Dermis blood vessel endothelial cell (primary cell): ENCODE measurements around the gene OCA2. TPM values are rescaled to one million over a fixed set of nuclear protein-coding genes. Genes with fewer than 3 reads are reported as not detected.
"Not testable (repeated sequence)": the region's sequence is repeated elsewhere in the genome, so short reads cannot be mapped to it uniquely, and the experiment has no call there.

ENCODE experiments used
- DNase-seq: peaks from one replicate; pipeline ENCODE4 v3.0.0; 2010
- total RNA-seq: library from RNA; depleted of rRNA; stranded (reverse); fragments of >200 nt; gene quantifications from 2 replicates; pipeline ENCODE4 v1.2.3, GENCODE V29; 2014

The OCA2 gene
- total RNA-seq, 1 donor from 2014 or later = not detected

DNA sequence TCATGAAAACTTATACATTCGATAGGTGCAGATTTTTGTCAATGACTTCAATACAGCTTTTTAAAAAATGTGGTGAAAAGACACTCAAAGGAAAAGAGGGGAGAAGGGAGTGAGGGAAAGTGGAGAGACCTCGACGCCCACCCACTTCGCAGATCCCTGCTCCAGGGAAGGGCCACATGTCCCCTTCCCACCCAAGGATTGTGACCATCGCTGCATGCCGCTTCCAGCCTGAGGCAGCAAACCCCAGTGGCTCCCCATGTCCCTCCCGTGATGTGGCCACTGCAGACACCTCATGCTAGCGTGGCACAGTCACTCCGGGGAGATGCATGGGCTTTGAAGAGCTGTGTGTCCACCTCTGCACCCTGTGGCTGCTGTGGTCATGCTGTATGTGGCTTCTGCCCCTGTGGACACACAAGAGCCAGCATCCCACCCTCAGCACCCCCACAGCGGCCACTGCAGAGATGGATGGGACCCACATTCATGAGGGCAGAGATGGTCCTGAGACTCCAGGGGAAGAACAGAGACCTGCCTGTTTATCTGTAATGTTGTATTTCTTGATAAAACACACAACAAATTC lies 230.2 kb downstream of the OCA2 start:
- no peak for DNase-seq

DNA sequence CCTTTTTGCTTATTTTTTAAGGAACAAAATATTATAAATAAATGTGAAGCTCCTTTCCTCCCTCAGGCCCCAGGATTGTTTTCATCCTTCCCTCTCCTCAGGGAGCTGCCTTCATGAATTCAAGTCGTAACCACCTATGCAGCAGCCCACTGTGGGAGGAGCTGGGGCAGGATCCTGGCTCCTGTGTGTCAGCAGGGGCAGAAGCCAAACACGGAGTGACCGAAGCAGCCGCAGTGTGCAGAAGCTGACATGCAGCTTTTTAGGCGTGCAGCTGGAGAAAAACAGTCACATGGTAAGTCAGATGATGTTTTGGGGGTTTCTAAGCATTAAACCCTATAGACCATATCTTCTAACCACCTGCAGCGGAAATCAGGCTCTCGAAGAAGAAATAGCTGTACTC lies 231.3 kb downstream of the OCA2 start:
- DNase-seq = no peak

DNA sequence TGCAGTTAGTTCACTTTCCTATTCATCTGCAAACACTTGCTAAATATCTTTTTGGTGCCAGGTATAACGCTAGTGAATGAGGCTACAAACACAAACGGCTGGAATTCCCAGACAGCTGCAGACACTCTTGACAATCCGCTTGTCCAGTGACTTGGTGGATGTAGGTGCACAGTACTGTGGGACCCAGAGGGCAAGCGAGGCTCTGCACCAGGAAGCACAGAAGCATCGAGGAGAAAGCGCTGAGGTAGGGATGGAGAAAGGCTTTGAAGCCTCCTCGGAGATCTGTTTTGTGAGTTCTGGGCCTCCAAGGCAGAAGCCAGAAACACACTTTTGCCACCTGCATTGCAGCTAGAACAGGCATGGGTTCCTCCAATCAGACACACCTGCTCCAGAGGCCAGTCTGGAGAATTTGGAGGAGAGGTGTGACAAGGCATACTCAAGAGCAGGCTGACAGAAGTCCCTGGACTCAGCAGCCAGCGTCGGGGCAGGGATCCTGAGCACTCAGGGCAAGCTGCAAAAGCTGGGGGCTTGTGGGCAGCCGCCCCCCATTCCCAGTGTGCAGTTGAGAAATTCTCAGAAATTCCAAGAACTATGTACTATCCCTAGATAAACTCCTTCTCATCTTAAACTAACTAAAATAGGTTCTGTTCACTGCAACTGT lies 232.5 kb downstream of the OCA2 start:
- no peak for DNase-seq

GRCh38 chr15:27865926-27866325 lies 233.2 kb downstream of the OCA2 start:
- no peak for DNase-seq

GRCh38 chr15:27865323-27865922 lies 233.7 kb downstream of the OCA2 start:
- no peak for DNase-seq

DNA sequence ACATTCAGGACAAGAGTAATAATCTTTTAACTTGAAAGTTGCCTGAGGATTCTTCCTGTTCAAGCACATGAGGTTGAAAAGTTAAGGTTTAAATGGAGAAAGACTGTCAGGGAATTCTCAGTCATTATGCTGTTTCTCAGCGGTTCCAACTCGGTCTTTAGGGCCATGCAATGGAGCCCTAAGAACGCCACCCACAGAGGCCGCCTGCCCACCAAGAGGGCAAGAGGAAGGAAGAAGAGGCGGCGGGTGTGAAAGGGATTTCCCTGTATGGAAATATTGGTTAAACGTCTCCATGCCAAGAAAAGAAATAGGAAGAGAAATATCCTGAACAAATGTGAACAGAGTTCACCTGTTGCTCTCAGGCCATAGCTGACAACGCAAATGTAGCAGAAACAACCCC lies 234.4 kb downstream of the OCA2 start:
- no peak for DNase-seq

- DNase-seq = no peak
Observed at GRCh38 chr15:27864086-27864485, 235.0 kb downstream of the OCA2 start.

GRCh38 chr15:27863000-27863399 lies 236.1 kb downstream of the OCA2 start:
- DNase-seq = no peak

- DNase-seq = no peak
Observed at GRCh38 chr15:27861171-27861570, 237.9 kb downstream of the OCA2 start.

GRCh38 chr15:27855137-27855536 lies 244.0 kb downstream of the OCA2 start:
- DNase-seq = no peak

DNA sequence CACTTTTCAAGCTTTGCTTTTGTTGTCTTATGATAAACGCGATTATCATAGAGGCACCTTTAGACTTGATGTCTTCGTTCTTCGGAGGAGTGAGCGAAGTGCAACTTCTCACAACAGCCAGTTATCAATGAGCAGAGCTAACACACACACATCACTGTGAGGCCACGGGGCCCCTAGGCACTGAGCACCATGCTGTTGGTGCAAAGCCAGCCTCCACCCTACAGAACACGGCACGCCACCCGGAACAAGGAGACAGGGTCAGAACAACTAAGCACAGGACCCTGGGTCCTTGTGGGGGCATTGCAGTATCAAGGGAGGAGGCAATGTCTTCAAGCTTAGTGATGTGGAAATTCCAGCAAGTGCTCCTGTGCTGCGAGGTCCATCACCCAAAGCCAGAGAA lies 244.5 kb downstream of the OCA2 start:
- no peak for DNase-seq

- no peak for DNase-seq
Observed at GRCh38 chr15:27853624-27854455, 245.3 kb downstream of the OCA2 start.

DNA sequence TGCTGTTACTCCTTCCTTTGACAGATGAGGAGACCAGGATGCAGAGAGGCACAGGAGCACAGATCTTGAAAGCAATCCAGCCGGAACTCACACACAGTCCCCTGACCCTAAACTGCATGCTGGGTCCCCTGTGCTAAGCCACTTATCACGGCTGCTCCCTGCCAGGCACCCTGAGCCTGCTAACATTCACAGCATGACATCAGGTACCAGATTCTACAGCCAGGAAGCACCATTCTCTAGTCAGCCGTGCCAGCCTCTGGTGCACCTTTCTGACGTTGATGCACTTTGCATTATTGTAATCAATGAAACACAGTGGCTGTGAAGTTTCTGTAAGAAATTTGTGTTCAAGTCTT lies 247.3 kb downstream of the OCA2 start:
- DNase-seq = no peak

DNA sequence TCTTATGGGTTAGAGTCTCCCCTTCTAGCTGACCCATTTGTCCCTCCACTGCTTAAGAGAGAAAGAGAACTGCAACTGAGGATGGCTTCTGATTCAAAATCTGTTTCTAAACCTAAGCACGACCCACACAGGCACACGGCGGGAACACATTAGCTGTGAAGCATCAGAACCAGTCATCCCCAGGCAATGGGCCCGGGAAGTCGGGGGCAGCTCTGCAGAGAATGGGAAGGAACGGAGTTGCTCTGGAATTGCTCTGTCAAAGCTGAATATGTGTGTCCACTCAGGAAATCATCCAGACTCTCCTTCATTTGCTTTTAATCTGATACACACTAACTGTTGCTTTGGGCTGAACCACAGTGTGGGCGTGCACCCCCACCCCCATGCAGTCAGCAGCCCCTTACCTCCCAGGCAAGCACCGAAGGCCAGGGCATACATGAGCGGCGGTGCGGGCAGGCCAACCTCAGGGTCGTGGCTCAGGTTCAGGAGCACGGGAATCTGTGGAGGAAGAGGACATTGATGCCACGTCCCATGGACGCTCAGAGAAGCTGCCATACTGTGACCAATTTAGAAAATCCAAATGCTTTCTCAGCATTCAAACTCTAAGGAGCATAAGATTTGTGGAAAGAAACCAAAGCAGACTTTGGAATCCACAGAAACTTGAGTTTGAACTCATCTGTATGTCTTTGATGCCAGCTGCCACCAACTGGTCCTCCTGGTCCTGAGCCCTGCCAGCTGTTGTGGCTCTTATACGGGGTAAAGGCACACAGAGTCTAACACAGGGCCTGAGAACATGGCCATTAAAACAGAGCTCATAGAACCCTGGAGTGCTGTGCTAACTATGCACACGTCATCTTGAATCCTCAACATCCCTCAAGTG lies 247.9 kb downstream of the OCA2 start:
- DNase-seq = no peak

DNA sequence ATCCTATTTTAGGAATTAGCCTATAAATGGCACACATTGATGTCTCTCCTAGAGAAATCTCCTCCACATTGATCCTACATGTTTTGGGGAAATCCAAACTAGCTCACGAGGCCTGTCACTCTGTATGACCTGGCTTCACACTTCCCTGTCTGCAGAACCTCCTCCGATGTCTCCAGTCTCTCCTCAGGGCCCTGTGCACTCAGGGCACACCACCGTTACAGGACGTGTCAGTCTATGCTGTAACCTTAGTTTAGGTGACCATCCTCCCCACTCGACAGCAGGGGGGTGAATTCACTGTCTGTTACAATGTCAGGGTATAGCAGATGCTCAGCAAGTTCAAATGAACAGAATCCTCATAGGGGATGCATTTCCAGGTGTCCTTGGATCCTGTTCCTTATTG lies 249.1 kb downstream of the OCA2 start:
- DNase-seq = no peak

- DNase-seq = not testable (repeated sequence)
Observed at GRCh38 chr15:27848936-27849335, 250.2 kb downstream of the OCA2 start.

- no peak for DNase-seq
Observed at GRCh38 chr15:27847775-27848710, 251.1 kb downstream of the OCA2 start.

DNA sequence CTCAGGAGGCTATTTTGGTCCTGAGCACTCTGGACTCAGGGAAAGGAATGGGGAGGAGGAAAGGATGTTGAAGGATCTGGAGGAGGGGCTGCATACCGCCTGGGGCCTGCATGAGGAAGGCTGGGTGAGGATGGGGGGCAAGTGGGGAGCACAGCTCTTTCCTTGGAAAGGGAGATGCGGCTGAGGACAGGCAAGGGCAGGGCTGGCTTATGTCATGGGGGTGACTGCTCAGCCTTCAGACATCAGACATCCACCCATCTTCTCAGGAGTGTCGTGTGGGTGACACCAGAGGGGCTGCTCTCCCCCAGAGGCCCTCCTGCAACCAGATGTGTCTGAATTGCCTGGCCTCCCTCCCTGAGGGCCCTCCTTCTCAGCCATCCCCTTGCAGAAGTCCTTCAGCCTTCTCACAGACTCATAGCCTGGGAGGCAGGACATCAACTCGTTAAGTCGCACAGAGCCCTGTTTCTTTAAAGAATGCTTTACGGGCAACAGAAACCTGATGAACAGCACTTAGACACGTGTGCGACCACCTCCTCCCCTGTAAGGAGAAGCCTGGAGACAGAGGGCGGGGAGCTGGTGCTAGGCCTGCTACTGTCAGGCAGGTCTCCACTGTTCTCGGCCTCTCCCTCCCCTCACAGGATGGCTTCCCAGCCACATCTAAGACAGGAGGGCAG lies 252.3 kb downstream of the OCA2 start:
- DNase-seq = no peak

GRCh38 chr15:27845535-27846369 lies 253.4 kb downstream of the OCA2 start:
- no peak for DNase-seq
